Measurements from ENCODE around the gene PDE4B.

The PDE4B gene

GRCh38 chr1:66323958-66324625, 531.4 kb downstream of the PDE4B start:
- DNase-seq, result no peak

- DNase-seq, result no peak
These were observed 533.1 kb downstream of the PDE4B start for GRCh38 chr1:66325594-66326380.

GRCh38 chr1:66326867-66327266, 534.2 kb downstream of the PDE4B start:
- no peak for DNase-seq

GRCh38 chr1:66327588-66327987, 534.9 kb downstream of the PDE4B start:
- no peak for DNase-seq

- no peak for DNase-seq
These were observed 536.2 kb downstream of the PDE4B start for GRCh38 chr1:66328896-66329295.

GRCh38 chr1:66330722-66331141, 538.0 kb downstream of the PDE4B start:
- DNase-seq, result no peak

GRCh38 chr1:66331658-66332547, 539.2 kb downstream of the PDE4B start:
- peak; percentile 86 for DNase-seq

GRCh38 chr1:66332548-66332901, 539.8 kb downstream of the PDE4B start:
- no peak for DNase-seq

GRCh38 chr1:66333466-66334199, 540.9 kb downstream of the PDE4B start:
- peak; percentile 42 for DNase-seq

GRCh38 chr1:66334318-66334717, 541.6 kb downstream of the PDE4B start:
- DNase-seq, result no peak

- DNase-seq, result no peak
These were observed 542.4 kb downstream of the PDE4B start for GRCh38 chr1:66335125-66335524.

- peak; percentile 78 for DNase-seq
These were observed 543.4 kb downstream of the PDE4B start for GRCh38 chr1:66335859-66336640.

- DNase-seq, result no peak
These were observed 543.9 kb downstream of the PDE4B start for GRCh38 chr1:66336641-66336990.

- DNase-seq, result no peak
These were observed 544.6 kb downstream of the PDE4B start for GRCh38 chr1:66337249-66337648.

GRCh38 chr1:66339944-66340343, 547.2 kb downstream of the PDE4B start:
- no peak for DNase-seq

GRCh38 chr1:66341446-66342089, 548.9 kb downstream of the PDE4B start:
- no peak for DNase-seq

GRCh38 chr1:66342707-66343106, 550.0 kb downstream of the PDE4B start:
- DNase-seq, result no peak

- no peak for DNase-seq
These were observed 551.1 kb downstream of the PDE4B start for GRCh38 chr1:66343569-66344325.

GRCh38 chr1:66346057-66346795, 553.5 kb downstream of the PDE4B start:
- DNase-seq, result no peak

- DNase-seq, result no peak
These were observed 554.2 kb downstream of the PDE4B start for GRCh38 chr1:66346873-66347272.
